DMS53 treated with DMSO at 0.1 percent for 48 hours (cell line): ENCODE measurements around the gene FERMT2.
"Not testable (repeated sequence)": the region's sequence is repeated elsewhere in the genome, so short reads cannot be mapped to it uniquely, and the experiment has no call there.

Experiments
- DNase-seq: peaks from one replicate; lab custom pipeline; 2025; ENCODE audit not compliant: unreplicated experiment; lab: John Stamatoyannopoulos, UW

FERMT2 gene

GRCh38 chr14:52868911-52869618, 81.8 kb downstream of the FERMT2 start:
- DNase-seq: no peak

GRCh38 chr14:52864893-52865292, 86.0 kb downstream of the FERMT2 start:
- not testable (repeated sequence) for DNase-seq

DNA sequence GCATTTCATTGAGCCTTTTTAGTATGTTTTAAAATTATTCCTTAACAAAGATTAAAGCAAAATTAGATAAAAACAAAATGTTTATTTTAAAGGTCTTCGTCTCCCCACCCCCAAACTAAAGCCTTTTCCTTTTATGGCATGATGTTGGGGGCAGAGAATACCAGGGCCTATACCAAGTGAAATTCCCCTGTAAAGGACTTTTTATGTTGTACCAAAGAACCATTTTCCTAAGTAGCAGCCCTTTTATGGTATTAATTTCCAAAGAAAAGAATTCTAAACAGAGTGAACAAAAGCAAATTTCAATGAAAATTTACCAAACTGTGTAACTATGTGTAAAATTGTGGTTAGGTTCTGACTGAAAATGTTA, 87.5 kb downstream of the FERMT2 start:
- no peak for DNase-seq

DNA sequence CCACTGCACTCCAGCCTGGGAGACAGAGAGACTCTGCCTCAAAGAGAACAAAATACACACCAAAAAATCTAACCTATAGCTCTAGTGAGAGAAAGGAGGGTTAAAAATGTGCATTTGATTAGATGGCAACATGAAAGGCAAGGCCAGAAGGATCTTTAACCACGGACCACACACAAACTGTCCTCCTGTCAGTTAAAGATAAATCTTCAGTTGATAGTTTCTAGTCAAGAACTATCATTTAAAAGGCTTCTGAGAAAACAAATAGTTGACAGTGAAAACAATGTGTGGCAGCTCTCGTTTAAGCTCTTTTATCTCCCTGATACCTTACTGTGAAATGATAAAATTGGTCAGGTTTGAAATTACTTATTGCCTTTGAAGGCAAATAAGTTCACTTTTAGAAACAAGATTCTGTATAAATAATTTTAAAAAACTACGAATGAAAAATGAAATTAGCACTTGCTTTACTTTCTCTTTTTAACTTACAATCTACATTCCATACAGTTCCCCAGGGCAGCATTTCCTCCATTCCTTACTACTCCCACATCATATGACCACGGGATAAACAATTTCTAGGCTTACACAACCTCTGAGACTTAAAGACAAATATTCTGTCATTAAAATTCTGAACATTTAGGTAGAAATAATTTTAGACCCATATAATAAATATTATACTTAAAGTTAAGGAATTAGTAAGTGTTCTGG, 88.1 kb downstream of the FERMT2 start:
- DNase-seq: no peak

GRCh38 chr14:52861403-52861802, 89.4 kb downstream of the FERMT2 start:
- no peak for DNase-seq

- DNase-seq: no peak
Observed at GRCh38 chr14:52860910-52861309, 89.9 kb downstream of the FERMT2 start.

GRCh38 chr14:52860209-52860608, 90.6 kb downstream of the FERMT2 start:
- no peak for DNase-seq

- DNase-seq: no peak
Observed at GRCh38 chr14:52856139-52856538, 94.7 kb downstream of the FERMT2 start.

GRCh38 chr14:52853522-52853854, 97.4 kb downstream of the FERMT2 start:
- no peak for DNase-seq

GRCh38 chr14:52852810-52853521, 97.9 kb downstream of the FERMT2 start:
- DNase-seq: no peak

GRCh38 chr14:52850451-52850909, 100.4 kb downstream of the FERMT2 start:
- no peak for DNase-seq

DNA sequence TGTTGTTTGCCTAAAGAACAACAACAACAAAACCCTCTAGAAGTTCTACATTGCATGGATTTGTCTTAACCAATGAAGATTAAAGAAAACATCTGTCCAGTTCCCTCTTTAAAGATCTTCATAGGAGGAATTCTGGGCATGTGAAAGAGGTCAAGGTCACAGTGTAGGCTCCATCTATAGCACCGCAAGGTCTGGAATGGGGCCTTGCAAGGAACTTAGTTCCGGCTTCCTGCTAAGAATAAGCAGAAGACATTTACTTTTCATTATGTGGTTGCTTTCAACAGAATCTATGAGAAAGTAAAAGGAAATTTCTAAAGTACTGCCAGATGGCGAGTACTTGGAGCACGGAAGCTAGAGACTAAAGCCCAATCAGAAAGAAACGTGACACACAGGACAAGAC, 102.2 kb downstream of the FERMT2 start:
- DNase-seq: no peak

DNA sequence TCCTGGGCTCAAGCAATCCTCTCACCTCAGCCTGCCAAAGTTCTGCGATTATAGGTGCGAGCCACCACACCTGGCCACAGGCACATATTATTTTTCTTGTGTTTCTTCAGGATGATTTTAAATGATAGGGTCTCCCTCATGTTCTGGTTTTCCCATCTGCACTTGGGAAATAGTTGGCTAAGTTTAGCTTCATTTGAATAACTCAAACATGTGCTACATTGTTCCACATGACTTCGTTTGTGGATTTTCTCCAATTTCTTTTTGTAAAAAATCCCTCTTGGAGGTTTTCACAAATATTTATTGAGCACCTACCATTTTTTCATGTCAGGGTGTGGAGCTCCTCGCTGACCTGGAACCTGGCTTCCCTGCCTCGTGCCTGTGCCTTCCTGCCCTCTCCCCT, 104.3 kb downstream of the FERMT2 start:
- no peak for DNase-seq

DNA sequence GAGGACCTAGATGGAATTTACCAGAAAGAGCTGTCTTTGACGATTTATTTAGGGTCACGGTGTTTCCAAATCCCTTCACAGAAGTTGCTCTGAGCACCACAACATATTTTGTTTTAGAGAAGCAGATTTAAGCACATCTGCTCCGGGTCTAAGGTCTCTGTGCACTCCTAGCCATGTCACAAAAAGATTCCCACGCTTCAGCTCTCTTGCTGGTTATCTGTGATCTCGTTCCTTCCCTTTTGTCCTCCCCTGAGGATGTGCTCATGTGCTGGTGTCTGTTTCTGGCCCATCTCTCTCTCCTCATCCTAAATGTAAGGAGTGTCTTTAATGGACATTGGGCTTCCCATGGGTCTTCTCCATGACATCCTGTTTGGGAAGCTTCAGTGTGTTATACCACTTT, 105.8 kb downstream of the FERMT2 start:
- no peak for DNase-seq

DNA sequence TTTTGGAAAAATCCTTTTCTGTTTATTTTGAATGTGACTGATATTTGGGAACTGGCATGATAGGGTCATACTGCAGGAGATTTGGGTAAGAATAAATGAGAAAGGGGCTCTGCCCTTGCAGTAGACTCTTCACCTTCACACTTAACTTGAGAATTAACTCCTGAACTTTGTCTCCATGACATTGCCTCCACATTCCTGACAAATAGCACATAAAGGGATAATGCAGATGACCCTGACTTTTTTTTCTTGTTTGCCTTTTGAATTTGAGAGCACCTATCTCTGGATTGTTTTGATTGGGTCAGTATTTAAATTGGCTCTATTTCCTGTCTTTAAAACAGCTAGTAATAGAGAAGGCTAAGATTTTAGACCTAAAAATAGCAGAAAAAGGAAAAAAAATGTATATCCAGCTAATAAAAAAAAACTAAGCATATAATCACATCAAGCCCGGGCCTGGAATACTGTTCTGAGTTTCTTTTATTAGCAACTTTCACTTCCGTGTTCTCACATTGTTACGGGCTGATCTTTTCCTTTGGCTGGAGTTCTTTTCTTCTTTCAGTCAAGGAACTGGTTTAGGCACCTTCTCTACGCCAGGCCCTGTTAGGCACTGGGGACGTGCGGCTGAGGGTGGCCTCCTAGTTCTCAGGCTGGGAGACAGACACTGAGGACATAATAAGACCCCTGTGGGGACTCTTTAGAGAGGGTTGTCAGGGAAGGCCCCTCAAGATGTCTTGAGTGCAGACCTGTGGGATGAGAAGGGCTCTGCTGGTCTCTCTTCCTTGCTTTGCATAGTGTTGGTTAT, 106.4 kb downstream of the FERMT2 start:
- DNase-seq: no peak

DNA sequence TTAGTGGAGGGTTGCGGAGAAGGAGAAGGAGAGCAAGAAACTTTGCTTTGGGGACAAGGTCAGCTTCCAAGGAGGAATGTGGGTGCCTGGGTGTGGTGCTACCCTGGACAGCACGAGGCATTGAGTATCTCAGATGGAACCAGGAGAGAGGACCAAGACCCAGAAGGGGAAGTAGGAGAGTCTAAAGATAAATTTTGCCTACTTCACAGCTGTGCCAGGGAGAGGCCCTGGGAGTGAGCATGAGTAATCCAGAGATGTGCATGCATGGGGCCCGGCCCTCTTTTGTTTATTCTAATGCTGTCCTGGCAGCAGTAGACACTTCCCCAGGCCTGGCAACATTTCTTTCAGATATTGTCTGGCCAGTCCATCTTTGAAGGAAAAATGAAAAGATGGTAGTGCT, 110.0 kb downstream of the FERMT2 start:
- DNase-seq: no peak

DNA sequence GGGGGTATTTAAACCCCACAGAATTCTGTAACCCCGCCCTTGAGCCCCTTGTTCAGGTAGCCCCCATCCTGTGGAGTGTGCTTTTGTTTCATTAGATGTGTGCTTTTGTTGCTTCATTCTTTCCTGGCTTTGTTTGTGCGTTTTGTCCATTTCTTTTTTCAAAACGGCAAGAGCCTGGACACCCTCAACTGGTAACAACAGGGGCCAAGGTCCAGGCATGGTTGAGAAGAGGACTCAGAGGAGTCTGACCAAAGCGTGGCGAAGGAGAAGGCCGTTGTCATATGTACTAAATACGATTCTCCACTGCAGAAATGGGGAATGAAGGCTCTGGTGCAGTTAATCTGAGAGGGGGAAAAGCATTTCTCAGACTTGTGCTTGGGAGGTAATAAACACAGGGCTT, 113.4 kb downstream of the FERMT2 start:
- DNase-seq: no peak

GRCh38 chr14:52836063-52836462, 114.8 kb downstream of the FERMT2 start:
- DNase-seq: no peak

DNA sequence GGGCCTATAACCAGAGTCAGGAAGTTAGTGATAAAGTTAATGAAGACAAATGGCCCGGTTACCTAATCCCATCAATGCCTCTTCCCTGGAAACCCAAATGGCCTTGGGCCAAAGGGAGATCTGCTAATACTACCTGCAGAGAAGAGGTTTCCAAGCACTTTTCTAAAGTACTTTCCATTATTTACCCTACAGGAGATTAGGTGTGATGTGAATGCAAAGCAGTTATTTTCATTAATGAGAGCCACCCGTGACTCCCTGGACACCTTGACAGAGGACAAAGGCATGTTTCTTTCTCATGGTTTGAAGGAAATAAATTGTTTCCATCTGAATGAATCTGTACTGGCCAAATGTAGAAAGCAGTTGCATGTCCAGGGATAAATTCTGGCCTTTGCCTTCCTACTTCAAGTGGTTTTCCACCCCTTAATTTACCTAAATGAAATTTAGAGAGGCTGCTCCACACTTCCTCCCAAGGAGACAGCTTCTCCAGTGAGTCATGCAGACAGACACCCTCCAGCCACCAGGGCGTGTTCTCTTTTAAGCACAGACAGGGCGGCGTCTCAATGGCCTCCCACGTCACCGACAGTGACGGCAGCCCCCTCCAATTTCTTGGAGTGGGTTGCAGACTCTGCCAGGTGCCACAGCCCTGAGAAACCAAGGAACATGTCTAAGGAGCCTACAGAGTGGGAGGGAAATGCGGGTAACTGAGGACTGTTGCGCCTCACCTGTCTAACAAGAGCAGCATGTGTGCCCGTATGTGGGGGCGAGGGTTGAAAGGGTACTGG, 115.5 kb downstream of the FERMT2 start:
- DNase-seq: no peak

DNA sequence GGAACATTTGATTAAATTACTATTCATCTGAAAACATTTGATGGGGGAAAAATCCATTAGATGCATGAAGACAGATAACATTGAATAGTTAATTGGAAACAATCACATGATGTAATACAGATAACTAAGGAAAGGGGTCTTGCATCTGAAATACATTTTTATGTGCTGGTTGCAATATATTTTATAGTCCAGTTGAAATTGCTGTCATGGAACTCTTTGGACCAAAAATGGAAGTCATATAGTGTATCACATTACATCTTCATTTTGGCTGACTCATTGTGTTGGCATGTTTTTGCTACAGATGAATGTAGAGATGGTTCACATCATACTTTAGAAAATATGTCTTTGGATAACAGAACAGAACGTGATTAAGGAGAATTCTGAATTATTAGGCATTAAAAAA, 116.4 kb downstream of the FERMT2 start:
- peak; percentile 8 for DNase-seq

- no peak for DNase-seq
Observed at GRCh38 chr14:52833891-52834290, 117.0 kb downstream of the FERMT2 start.
